Tibial nerve (tissue), 3 donors: ENCODE measurements around the gene XRN2.

ENCODE experiments used
- POLR2A ChIP-seq, 2 donors: fragments of 450-650 bp; IDR thresholded peaks; one replicate each; pipeline ENCODE4 v1.6.1; 2017; ENCODE audit warnings: antibody characterized with exemption in 2 of 2, mild to moderate bottlenecking in 2 of 2, moderate library complexity in 2 of 2
- TF ChIP-seq, protein P1 (sequence below), 5 experiments: fragments of 200-600 bp in 3 of 5; fragments of 450-650 bp in 2 of 5; sonication (generic) in 3 of 5; IDR thresholded peaks; one replicate each; pipeline ENCODE4 v1.5.1; 2016 to 2019; ENCODE audit warnings: antibody characterized with exemption in 5 of 5, mild to moderate bottlenecking in 3 of 5, moderate library complexity in 2 of 5

- TF ChIP-seq, protein P1, sequence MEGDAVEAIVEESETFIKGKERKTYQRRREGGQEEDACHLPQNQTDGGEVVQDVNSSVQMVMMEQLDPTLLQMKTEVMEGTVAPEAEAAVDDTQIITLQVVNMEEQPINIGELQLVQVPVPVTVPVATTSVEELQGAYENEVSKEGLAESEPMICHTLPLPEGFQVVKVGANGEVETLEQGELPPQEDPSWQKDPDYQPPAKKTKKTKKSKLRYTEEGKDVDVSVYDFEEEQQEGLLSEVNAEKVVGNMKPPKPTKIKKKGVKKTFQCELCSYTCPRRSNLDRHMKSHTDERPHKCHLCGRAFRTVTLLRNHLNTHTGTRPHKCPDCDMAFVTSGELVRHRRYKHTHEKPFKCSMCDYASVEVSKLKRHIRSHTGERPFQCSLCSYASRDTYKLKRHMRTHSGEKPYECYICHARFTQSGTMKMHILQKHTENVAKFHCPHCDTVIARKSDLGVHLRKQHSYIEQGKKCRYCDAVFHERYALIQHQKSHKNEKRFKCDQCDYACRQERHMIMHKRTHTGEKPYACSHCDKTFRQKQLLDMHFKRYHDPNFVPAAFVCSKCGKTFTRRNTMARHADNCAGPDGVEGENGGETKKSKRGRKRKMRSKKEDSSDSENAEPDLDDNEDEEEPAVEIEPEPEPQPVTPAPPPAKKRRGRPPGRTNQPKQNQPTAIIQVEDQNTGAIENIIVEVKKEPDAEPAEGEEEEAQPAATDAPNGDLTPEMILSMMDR (IDR thresholded peaks at IDR 0.05): no peak
- TF ChIP-seq POLR2A (IDR thresholded peaks at IDR 0.05): no peak
These were observed 94.4 kb downstream of the XRN2 start, which contains the start of gene NKX2-4 for GRCh38 chr20:21397341-21398108.
